NCI-H128 (cell line): ENCODE measurements around the gene GALNT14.
A peak's percentile ranks its signal among the peaks of the same experiment; 100 is the strongest.

Experiments
- DNase-seq: peaks from one replicate; lab custom pipeline; 2025; ENCODE audit not compliant: unreplicated experiment; lab: John Stamatoyannopoulos, UW

The GALNT14 gene

GRCh38 chr2:31089645-31090044 lies 48.6 kb downstream of the GALNT14 start:
- no peak for DNase-seq

GRCh38 chr2:31088504-31089195 lies 49.6 kb downstream of the GALNT14 start:
- no peak for DNase-seq

- DNase-seq = no peak
Measured at GRCh38 chr2:31087491-31087890, 50.7 kb downstream of the GALNT14 start.

GRCh38 chr2:31086590-31086989 lies 51.6 kb downstream of the GALNT14 start:
- DNase-seq = no peak

GRCh38 chr2:31083234-31083993 lies 54.8 kb downstream of the GALNT14 start:
- DNase-seq = no peak

- no peak for DNase-seq
Measured at GRCh38 chr2:31082002-31082401, 56.2 kb downstream of the GALNT14 start.

GRCh38 chr2:31081492-31081891 lies 56.7 kb downstream of the GALNT14 start:
- no peak for DNase-seq

GRCh38 chr2:31080361-31080760 lies 57.9 kb downstream of the GALNT14 start:
- no peak for DNase-seq

- no peak for DNase-seq
Measured at GRCh38 chr2:31079665-31080064, 58.6 kb downstream of the GALNT14 start.

GRCh38 chr2:31078579-31079105 lies 59.6 kb downstream of the GALNT14 start:
- DNase-seq = no peak

GRCh38 chr2:31078011-31078410 lies 60.2 kb downstream of the GALNT14 start:
- DNase-seq = no peak

GRCh38 chr2:31075941-31076590 lies 62.2 kb downstream of the GALNT14 start:
- no peak for DNase-seq

GRCh38 chr2:31075431-31075830 lies 62.8 kb downstream of the GALNT14 start:
- peak; percentile 3 for DNase-seq

GRCh38 chr2:31071741-31072140 lies 66.5 kb downstream of the GALNT14 start:
- DNase-seq = no peak

GRCh38 chr2:31070339-31071125 lies 67.7 kb downstream of the GALNT14 start:
- no peak for DNase-seq

- no peak for DNase-seq
Measured at GRCh38 chr2:31069643-31070325, 68.5 kb downstream of the GALNT14 start.

GRCh38 chr2:31067259-31067658 lies 71.0 kb downstream of the GALNT14 start:
- DNase-seq = no peak

GRCh38 chr2:31066551-31066950 lies 71.7 kb downstream of the GALNT14 start:
- DNase-seq = no peak

GRCh38 chr2:31066086-31066485 lies 72.2 kb downstream of the GALNT14 start:
- DNase-seq = no peak

- no peak for DNase-seq
Measured at GRCh38 chr2:31065356-31065755, 72.9 kb downstream of the GALNT14 start.
